GM12874 (cell line): Measurements from ENCODE around the gene RALGAPA1.

ENCODE experiments used
- CTCF ChIP-seq: IDR thresholded peaks from 2 replicates; pipeline ENCODE4 v1.5.1; 2011; ENCODE audit warnings: low read depth, mild to moderate bottlenecking, control low read depth, low read length, moderate library complexity; ENCODE audit not compliant: insufficient read depth

RALGAPA1 gene

GRCh38 chr14:35808638-35809563 lies at the start of gene RALGAPA1:
RALGAPA1 (minus strand) TSS chr14:35809295; CDS start chr14:35808835, 460 bp downstream.
- peak; percentile 51; the same call in 1 of the 2 replicates for TF ChIP-seq CTCF

GRCh38 chr14:35858521-35859209 lies 49.6 kb upstream of the RALGAPA1 start:
- TF ChIP-seq CTCF = no peak

- TF ChIP-seq CTCF = no peak
Observed at GRCh38 chr14:35855876-35856481, 46.9 kb upstream of the RALGAPA1 start.

DNA sequence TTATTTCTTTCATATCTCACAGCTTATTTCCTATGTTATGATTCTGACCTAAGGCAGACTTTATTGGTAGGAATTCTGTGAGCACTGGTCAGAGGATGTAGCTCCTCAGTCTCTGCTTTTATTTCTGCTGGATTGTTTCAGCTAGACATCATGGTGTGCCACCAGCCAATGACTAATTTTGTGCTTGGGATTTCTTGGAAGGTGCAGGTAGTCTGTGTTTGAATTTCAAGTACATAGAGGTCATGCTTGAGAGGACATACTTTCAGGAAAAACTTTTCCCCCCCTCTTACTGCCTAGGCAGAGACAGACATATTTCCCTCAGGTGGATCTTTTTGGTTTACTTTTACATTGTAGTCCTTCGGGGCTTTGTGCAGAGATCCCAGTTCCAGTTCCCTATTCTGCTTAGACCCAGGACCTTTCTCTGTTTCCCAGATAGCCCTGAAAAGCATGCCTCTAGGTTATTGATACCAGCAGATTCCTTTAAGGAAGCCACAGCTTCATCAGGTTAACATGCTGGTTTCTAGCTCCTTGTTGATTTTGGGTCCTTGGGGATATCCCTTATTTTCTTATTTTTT lies 45.7 kb upstream of the RALGAPA1 start:
- no peak for TF ChIP-seq CTCF

DNA sequence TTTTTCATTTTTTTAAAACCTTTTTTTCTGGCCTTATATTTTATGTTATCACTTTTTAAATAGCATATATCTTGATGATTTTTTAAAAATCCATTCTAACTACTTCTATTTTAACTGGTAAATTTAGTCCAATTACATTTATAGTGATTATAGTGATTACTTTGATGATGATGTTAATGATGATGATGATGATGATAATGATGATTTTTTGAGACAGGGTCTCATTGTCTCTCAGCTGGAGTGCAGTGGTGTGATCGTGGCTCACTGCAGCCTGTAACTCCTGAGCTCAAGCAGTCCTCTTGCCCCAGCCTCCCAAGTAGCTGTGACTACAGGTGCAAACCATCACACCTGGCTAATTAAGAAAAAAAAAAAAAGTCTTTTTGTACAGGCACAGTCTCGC lies 44.1 kb upstream of the RALGAPA1 start:
- TF ChIP-seq CTCF = no peak

DNA sequence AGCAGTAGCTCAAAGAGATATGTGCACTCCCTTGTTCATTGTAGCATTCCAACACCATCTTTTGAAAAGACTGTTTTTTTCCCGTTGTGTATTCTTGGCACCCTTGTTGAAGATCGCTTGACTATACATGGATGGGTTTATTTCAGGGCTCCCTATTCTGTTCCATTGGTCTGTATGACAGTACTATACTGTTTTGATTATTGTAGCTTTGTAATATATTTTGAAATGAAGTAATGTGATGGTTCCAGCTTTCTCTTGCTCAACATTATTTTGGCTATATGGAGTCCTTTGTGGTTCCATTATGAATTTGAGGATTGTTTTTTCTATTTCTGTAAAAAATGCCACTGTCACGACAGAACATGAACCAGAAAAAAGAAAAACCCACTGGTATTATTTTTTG lies 42.7 kb upstream of the RALGAPA1 start:
- TF ChIP-seq CTCF = no peak

DNA sequence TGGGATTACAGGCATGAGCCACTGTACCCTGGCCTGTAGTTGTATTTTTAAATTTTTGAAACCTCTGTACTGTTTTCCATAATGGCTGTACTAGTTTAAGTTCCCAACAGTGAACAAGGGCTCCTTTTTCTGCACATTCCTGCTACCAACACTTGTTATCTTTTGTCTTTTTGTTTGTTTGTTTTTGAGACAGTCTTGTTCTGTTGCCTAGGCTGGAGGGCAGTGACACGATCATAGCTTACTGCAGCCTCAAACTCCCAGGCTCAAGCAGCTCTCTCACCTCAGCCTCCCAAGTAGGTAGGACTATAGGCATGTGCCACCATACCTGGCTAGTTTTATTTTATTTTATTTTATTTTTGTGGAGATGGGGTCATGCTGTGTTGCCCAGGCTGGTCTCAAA lies 40.0 kb upstream of the RALGAPA1 start:
- no peak for TF ChIP-seq CTCF
